ENCODE results near the gene CAB39. TPM values are rescaled to one million over a fixed set of nuclear protein-coding genes. Genes with fewer than 3 reads are reported as not detected.

CAB39 gene
- total RNA-seq, 4 donors from 2014 or later = 70.8 to 97.6 (median 87.4) TPM

DNA sequence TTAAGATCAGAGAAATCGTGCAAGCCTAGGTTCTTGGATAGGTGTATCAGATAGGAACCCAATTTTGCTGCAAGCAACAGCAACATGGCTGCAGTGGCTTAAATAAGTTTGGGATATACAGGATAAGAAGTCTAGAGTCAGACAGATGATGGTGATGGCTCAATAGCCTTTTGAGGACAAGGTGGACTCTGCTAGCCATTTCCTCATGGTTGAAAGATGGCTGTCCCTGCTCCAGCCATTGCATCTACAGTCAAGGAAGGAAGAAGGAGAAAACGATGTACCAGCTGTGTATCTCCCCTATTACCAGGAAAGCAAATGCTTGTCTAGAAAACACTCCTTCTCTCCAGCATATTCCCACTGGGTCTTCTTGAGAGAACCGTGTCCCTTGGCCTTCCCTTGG lies 30.1 kb upstream of the CAB39 start:
- no peaks in the 10 kb centered on the region for H3K36me3 ChIP-seq
- H3K27me3 ChIP-seq = no peaks in the 10 kb centered on the region
- no peak for TF ChIP-seq POLR2A (IDR thresholded peaks at IDR 0.05)
- TF ChIP-seq, protein P1, sequence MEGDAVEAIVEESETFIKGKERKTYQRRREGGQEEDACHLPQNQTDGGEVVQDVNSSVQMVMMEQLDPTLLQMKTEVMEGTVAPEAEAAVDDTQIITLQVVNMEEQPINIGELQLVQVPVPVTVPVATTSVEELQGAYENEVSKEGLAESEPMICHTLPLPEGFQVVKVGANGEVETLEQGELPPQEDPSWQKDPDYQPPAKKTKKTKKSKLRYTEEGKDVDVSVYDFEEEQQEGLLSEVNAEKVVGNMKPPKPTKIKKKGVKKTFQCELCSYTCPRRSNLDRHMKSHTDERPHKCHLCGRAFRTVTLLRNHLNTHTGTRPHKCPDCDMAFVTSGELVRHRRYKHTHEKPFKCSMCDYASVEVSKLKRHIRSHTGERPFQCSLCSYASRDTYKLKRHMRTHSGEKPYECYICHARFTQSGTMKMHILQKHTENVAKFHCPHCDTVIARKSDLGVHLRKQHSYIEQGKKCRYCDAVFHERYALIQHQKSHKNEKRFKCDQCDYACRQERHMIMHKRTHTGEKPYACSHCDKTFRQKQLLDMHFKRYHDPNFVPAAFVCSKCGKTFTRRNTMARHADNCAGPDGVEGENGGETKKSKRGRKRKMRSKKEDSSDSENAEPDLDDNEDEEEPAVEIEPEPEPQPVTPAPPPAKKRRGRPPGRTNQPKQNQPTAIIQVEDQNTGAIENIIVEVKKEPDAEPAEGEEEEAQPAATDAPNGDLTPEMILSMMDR (IDR thresholded peaks at IDR 0.05) = no peak
- no peak overlapping the region for H3K27ac ChIP-seq
- intact Hi-C loops (cut with DNase I) = no loop called here
- WGBS, 2 donors = 93 to 98% methylated on average over 3 of the region's 3 CpGs
- H3K4me3 ChIP-seq (replicated peaks in 1 of 3) = no peak overlapping the region
- H3K4me1 ChIP-seq = no peaks in the 10 kb centered on the region
- H3K9me3 ChIP-seq = no peaks in the 10 kb centered on the region
- DNase-seq = no peak

DNA sequence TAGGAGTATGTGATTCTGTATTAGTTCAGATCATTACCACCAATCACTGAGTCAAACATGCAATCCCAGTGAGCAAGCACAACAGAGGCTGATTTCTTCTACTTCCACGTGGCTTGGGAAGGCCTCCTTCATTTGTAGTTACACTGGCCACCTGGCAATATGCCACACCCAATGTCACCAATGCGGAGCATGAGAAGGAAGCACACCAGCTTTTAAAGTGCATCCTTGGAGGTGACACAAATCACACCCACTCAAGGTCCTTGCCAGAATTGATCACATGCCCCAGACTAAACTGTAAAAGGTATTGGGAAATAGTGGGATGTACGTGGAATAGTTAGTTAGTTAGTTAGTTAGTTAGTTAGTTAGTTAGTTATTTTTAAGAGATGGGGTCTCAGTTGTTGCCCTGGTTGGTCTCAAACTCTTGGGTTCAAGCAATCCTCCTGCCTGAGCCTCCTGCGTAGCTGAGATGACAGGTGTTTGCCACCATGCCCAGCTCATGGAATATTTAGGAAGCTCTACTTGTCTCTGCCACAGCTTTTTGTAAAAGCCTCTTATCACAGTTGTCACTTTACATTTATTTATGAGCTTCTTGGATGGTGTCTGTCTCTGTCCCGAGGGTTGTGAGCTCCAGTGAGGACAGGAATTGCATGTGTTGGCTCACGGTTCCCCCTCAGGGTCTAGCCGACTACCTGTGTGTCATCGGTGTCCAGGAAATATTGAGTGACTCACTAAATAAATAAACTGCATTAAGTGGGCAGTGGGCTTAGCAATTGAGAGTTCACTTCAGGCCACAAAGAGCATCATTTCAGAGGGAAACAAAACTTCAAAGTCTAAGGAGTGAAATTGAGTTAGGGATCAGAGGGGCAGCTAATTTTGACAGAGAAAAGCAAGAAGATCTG lies 28.1 kb upstream of the CAB39 start:
- Histone ChIP-seq H3K36me3 (no peaks in the 10 kb centered on the region), H3K27me3 (no peaks in the 10 kb centered on the region), H3K4me1 (no peaks in the 10 kb centered on the region), H3K4me3 (replicated peaks in 1 of 3) (no peak overlapping the region), H3K9me3 (no peaks in the 10 kb centered on the region), H3K27ac (no peak overlapping the region)
- intact Hi-C loops (cut with DNase I) = no loop called here
- no peak for DNase-seq
- WGBS, 2 donors = 56 to 58% methylated on average over 8 of the region's 8 CpGs
- TF ChIP-seq, protein P1 (IDR thresholded peaks at IDR 0.05) = no peak
- no peak for TF ChIP-seq POLR2A (IDR thresholded peaks at IDR 0.05)

DNA sequence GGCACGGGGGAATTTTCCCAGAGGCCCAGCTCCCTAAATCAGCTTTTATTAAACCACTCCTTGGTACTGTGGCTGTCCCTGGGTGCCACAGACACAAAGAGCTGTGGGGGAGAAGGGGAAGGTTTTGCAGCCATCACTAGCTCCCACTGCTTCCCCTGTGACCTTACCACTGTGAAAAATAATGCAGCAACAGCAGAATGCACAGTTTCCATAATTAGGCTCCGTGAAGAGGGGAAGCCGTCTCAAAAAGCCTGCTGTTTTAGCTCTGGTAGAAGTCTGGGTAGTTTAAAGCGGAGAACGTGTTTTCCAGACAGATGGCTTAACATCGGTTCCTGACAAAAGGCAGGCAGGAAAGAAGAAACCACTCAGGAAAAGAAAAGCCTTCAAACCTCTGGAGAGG lies 27.5 kb upstream of the CAB39 start:
- DNase-seq = no peak
- Histone ChIP-seq H3K27me3 (no peaks in the 10 kb centered on the region), H3K27ac (no peak overlapping the region), H3K4me3 (replicated peaks in 1 of 3) (no peak overlapping the region), H3K9me3 (no peaks in the 10 kb centered on the region), H3K36me3 (no peaks in the 10 kb centered on the region), H3K4me1 (peaks cover 0 to 2% of the 10 kb centered on the region in 2 donors)
- intact Hi-C loops (cut with DNase I) = no loop called here
- no peak for TF ChIP-seq POLR2A (IDR thresholded peaks at IDR 0.05)
- 51 to 72% methylated on average over 6 of the region's 6 CpGs for WGBS, 2 donors

DNA sequence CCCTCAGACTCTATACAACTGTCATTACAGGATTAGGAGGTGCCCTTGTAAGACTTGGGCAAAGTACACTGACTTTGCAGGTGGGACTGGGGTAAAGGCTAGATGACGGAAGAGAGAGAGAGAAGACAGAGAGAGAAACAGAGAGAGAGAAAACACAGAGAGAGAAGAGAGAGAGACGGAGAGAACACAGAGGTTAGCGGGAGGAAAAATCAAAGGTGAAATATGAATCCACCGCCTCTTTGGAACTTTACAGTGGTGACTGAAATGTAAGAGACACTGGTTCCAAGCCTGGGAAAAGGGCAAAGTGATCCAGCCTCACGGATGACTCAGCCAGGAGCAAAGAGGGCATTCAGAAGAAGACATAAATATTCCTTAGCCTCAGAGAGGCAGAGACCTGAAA lies 25.1 kb upstream of the CAB39 start:
- H3K9me3 ChIP-seq = no peaks in the 10 kb centered on the region
- no peak for TF ChIP-seq POLR2A (IDR thresholded peaks at IDR 0.05)
- TF ChIP-seq, protein P1 (IDR thresholded peaks at IDR 0.05) = no peak
- no peaks in the 10 kb centered on the region for H3K36me3 ChIP-seq
- no peak overlapping the region for H3K4me3 ChIP-seq (replicated peaks in 1 of 3)
- intact Hi-C loops (cut with DNase I) = no loop called here
- no peaks in the 10 kb centered on the region for H3K27me3 ChIP-seq
- no peak for DNase-seq
- peaks cover 8 to 10% of the 10 kb centered on the region in 2 donors for H3K4me1 ChIP-seq
- WGBS, 2 donors = 79 to 89% methylated on average over 5 of the region's 5 CpGs
- H3K27ac ChIP-seq = no peak overlapping the region

DNA sequence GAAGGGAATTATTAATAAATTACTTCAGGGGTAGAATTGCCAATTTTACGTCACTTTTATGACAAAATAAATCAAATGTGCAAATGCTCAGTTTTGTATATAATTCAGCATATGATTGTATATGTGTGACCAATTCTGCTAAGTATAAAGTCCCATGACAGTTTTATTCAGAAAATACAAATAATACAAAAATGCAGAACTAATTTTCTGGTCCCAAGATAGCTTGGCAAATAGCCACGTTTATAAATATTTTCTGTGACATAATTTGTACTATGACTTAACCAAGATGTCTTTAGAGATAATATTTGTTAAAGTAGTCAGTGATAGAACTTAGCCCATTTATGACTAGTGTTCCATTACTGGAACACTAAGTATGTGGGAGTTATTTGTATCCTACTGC lies 24.2 kb upstream of the CAB39 start:
- intact Hi-C loops (cut with DNase I) = no loop called here
- no peak overlapping the region for H3K4me3 ChIP-seq (replicated peaks in 1 of 3)
- H3K36me3 ChIP-seq = no peaks in the 10 kb centered on the region
- WGBS, 2 donors = 84 to 86% methylated on average over 2 of the region's 2 CpGs
- no peak for DNase-seq
- H3K27ac ChIP-seq = no peak overlapping the region
- TF ChIP-seq, protein P1 (IDR thresholded peaks at IDR 0.05) = no peak
- TF ChIP-seq POLR2A (IDR thresholded peaks at IDR 0.05) = no peak
- no peaks in the 10 kb centered on the region for H3K27me3 ChIP-seq
- H3K4me1 ChIP-seq = peaks cover 8 to 10% of the 10 kb centered on the region in 2 donors
- no peaks in the 10 kb centered on the region for H3K9me3 ChIP-seq
